Measurements from ENCODE around the gene GNS. TPM values are rescaled to one million over a fixed set of nuclear protein-coding genes. Genes with fewer than 3 reads are reported as not detected.

Gene GNS
- total and polyA plus RNA-seq, 2 of the 13 experiments (the other 11 are each of a cell fraction or from before 2014, with no cell fraction given), result 49.8 to 51.0 TPM

DNA sequence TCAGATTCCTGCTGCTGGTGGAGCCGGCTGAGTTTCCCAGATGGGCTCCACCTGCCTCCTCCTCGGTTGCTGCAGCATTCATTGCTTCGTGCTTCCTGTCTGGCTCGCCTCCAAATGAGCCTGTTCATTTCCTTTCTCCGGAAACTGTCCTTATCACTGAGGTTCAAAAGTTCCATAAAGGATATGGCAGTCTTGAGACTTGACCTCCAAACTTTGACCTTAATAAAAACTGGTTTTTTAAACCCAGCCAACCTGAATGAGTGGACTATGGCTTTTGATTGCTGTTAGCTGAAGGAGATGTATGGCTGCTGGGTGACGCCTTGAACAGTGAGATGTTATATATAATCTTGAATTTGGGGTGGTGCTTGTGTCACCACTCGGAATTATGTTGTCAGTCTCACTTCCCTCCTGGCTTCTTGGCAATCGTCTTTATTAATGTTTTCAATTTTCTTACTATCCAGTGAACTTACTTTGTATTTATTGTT, 86.2 kb downstream of the GNS start (continued):
- TF ChIP-seq, protein P1, sequence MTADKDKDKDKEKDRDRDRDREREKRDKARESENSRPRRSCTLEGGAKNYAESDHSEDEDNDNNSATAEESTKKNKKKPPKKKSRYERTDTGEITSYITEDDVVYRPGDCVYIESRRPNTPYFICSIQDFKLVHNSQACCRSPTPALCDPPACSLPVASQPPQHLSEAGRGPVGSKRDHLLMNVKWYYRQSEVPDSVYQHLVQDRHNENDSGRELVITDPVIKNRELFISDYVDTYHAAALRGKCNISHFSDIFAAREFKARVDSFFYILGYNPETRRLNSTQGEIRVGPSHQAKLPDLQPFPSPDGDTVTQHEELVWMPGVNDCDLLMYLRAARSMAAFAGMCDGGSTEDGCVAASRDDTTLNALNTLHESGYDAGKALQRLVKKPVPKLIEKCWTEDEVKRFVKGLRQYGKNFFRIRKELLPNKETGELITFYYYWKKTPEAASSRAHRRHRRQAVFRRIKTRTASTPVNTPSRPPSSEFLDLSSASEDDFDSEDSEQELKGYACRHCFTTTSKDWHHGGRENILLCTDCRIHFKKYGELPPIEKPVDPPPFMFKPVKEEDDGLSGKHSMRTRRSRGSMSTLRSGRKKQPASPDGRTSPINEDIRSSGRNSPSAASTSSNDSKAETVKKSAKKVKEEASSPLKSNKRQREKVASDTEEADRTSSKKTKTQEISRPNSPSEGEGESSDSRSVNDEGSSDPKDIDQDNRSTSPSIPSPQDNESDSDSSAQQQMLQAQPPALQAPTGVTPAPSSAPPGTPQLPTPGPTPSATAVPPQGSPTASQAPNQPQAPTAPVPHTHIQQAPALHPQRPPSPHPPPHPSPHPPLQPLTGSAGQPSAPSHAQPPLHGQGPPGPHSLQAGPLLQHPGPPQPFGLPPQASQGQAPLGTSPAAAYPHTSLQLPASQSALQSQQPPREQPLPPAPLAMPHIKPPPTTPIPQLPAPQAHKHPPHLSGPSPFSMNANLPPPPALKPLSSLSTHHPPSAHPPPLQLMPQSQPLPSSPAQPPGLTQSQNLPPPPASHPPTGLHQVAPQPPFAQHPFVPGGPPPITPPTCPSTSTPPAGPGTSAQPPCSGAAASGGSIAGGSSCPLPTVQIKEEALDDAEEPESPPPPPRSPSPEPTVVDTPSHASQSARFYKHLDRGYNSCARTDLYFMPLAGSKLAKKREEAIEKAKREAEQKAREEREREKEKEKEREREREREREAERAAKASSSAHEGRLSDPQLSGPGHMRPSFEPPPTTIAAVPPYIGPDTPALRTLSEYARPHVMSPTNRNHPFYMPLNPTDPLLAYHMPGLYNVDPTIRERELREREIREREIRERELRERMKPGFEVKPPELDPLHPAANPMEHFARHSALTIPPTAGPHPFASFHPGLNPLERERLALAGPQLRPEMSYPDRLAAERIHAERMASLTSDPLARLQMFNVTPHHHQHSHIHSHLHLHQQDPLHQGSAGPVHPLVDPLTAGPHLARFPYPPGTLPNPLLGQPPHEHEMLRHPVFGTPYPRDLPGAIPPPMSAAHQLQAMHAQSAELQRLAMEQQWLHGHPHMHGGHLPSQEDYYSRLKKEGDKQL (CRISPR knock-in tag; IDR thresholded peaks at IDR 0.05; ENCODE audit: low read depth), result no peak
- TF ChIP-seq CENPBD1 (CRISPR knock-in tag; IDR thresholded peaks at IDR 0.05; ENCODE audit: borderline replicate concordance, low read depth) (no peak), KDM1A (CRISPR knock-in tag; IDR thresholded peaks at IDR 0.05) (no peak), ZNF331 (CRISPR knock-in tag; IDR thresholded peaks at IDR 0.05) (peak; percentile 87), ZNF777 (CRISPR knock-in tag; IDR thresholded peaks at IDR 0.05) (no peak), FLYWCH1 (CRISPR knock-in tag; IDR thresholded peaks at IDR 0.05) (no peak), KLF16 (CRISPR knock-in tag; IDR thresholded peaks at IDR 0.05) (no peak), TEF (CRISPR knock-in tag; IDR thresholded peaks at IDR 0.05) (no peak), PRDM15 (CRISPR knock-in tag; IDR thresholded peaks at IDR 0.05) (no peak), SOX6 (IDR thresholded peaks at IDR 0.05) (no peak), SOX6 (CRISPR knock-in tag; IDR thresholded peaks at IDR 0.05) (peak; percentile 41), ZNF577 (CRISPR knock-in tag; IDR thresholded peaks at IDR 0.05; ENCODE audit: borderline replicate concordance, low read depth) (no peak), ZMYM2 (CRISPR knock-in tag; IDR thresholded peaks at IDR 0.05) (peak; percentile 53; the same call in 1 of the 2 replicates)
- TF ChIP-seq, protein P2, sequence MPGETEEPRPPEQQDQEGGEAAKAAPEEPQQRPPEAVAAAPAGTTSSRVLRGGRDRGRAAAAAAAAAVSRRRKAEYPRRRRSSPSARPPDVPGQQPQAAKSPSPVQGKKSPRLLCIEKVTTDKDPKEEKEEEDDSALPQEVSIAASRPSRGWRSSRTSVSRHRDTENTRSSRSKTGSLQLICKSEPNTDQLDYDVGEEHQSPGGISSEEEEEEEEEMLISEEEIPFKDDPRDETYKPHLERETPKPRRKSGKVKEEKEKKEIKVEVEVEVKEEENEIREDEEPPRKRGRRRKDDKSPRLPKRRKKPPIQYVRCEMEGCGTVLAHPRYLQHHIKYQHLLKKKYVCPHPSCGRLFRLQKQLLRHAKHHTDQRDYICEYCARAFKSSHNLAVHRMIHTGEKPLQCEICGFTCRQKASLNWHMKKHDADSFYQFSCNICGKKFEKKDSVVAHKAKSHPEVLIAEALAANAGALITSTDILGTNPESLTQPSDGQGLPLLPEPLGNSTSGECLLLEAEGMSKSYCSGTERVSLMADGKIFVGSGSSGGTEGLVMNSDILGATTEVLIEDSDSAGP (CRISPR knock-in tag; IDR thresholded peaks at IDR 0.05; ENCODE audit: borderline replicate concordance), result no peak

Data from HepG2 (cell line).